TTC549 (cell line): ENCODE measurements around the gene S100A10.

Source experiments
- FAIRE-seq: peaks from 2 replicates; lab custom pipeline; 2012; peaks lifted over from hg19 to GRCh38; lab: Jason Lieb, UNC

S100A10 gene

GRCh38 chr1:151961833-151962232, 31.8 kb downstream of the S100A10 start:
- no peak for FAIRE-seq

DNA sequence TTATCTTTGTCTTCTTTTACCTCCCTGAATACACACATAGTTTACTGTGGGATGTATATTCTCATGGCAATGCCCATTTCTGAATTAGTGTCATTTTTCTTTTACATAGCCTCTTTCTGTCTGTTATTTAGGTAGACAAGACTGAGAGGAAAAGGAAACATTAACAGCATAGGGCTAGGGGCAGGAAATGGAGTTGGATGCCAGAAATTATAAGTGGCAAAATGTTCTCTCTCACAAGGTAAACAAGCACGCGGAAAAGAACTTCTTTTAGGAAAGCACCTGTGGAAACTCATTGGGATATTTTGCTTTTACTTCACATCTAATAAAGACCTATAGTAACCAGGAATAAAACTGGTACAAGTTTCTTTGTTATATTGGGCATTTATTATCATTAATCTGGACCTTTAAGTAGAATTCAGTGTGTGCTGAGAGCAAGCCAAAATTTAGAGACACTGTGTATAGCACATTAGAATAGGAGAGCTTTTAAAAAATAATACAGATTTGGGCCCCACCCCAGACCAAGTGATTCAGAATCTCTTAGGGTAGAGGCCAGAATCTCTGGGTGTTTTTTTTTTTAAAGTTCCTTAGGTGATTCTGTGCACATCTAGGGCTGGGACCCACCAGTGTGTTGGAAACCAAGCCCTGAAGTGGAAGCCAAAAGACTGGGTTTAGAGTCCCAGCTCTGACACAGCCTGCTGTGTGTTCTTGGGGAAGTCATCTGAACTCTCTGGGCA, 32.7 kb downstream of the S100A10 start:
- FAIRE-seq = no peak

- FAIRE-seq = peak; percentile 7
Measured at GRCh38 chr1:151958959-151959358, 34.7 kb downstream of the S100A10 start.

- FAIRE-seq = no peak
Measured at GRCh38 chr1:151956957-151957497, 36.6 kb downstream of the S100A10 start.

GRCh38 chr1:151953409-151954094, 40.1 kb downstream of the S100A10 start:
- FAIRE-seq = no peak

DNA sequence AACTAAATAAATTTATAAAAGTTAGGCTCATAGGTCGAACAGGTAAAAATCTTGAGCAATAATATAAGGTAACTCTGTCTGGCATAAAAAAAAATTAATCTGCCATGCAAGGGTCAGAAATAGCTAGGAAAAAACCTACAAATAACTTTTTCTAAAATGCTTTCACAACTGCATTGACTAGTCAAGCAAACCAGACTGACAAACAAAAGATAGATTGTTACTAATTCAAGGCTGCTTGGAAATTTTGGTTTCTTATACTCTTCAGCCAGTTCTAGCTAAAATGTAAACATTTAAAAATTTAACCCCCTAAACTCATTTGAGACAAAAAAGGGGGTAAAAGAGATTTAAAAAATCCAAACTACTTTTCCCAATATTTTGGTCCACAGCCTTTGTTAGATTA, 40.8 kb downstream of the S100A10 start:
- FAIRE-seq = peak; percentile 15

GRCh38 chr1:151949371-151950193, 44.1 kb downstream of the S100A10 start:
- no peak for FAIRE-seq

DNA sequence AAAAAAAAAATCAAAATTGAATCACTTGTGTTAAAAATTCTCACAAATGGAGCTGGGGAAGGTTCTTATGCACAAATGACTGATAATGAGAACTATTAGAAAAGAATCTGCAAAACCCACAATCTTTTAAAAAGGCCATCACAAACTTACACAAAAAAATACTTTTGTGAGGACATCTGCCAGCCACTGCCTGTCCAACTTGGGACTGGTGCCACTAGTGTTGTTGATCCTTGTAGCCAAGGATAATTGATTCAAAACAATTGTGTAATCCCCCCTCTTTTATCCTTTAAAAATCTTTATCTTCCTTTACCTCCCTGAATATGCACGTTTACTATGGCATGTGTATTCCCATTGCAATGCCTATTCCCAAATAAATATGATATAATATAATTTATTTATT, 45.2 kb downstream of the S100A10 start:
- no peak for FAIRE-seq

GRCh38 chr1:151947140-151947539, 46.5 kb downstream of the S100A10 start:
- no peak for FAIRE-seq

- no peak for FAIRE-seq
Measured at GRCh38 chr1:151945725-151946722, 47.6 kb downstream of the S100A10 start.

- no peak for FAIRE-seq
Measured at GRCh38 chr1:151944857-151945575, 48.6 kb downstream of the S100A10 start.

DNA sequence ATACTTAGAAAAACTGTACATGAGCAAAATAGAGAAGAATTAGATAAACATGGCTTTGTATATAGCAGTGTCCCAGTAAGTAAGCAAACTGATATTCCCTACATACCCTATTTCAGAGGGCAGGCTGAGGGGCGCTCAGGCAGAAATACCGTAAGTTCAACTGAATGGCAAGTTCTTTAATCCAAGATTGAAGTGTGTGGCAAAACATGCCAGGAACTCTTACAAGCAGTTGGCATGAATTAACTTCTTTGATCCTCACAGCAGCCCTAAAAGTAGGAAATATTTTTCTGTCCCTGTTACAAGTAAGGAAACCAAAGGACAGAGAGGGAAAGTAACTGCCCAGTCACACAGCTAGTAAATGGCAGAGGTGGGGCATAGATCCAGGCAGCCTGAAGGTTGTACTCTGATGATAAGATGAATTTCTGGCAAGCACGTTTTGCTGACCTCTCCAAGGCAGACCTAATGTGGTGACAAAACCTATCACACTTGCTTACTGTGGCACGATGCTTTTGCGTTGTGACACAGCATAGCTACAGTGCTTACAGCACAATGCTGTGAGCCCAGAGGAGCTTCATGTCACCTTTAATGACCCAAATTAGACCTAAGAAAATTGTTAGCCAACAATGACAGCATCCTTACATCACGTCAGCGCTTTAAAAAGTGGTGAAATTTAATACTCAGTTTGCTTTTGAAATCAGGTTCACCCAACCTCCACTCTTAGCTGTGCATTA, 49.4 kb downstream of the S100A10 start:
- no peak for FAIRE-seq

DNA sequence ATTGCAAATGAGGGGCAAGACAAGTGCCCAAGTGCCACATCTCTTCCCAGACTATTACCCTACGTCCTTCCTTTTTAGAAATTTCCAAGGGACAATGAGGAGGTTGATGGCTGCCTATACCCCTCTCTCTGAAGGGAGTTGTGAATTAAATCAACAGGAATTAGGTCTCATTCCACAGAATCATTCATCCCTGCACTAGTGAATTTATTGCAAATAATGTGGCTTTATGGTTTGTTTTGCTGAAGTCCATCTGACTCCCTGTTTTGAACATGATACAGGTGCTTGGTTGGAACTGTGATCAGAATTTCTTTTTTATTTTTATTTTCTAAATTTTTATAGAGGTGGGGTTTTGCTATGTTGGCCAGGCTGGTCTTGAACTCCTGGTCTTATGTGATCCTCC, 50.1 kb downstream of the S100A10 start:
- FAIRE-seq = no peak

DNA sequence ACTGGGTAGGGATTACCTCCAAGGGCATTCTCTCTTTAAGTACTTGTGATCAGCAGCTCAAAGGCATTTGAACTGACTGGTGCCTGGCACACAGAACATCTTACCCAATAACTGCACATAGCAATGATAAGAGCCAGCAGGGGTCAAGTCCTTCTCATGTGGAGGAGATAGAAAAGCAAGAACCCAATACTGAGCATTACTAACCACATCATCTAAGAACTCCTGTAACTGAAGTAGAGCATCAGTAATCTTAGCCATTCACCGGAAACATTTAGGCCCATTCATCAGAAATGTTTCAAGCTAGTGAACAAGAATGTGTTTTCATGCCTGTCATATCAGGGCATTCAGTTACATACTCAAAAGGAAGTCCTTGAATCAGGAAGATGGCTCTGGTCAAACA, 50.8 kb downstream of the S100A10 start:
- FAIRE-seq = no peak

GRCh38 chr1:151940541-151940940, 53.1 kb downstream of the S100A10 start:
- no peak for FAIRE-seq

- peak; percentile 68 for FAIRE-seq
Measured at GRCh38 chr1:151939779-151940178, 53.9 kb downstream of the S100A10 start.

DNA sequence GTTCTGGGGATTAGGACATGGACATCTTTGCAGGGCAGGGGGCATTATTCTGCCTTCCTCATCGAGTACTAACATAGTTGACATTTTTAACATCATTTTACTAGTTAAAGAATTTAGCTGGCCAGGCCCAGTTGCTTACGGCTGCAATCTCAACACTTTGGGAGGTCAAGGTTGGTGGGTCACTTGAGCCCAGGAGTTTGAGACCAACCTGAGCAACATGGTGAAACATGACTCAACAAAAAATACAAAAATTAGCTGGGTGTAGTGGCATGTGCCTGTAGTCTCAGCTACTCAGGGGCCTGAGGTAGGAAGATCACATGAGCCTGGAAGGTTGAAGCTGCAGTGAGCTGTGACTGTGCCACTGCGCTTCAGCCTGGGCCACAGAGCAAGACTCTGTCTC, 54.5 kb downstream of the S100A10 start:
- no peak for FAIRE-seq

- FAIRE-seq = no peak
Measured at GRCh38 chr1:151936653-151937052, 57.0 kb downstream of the S100A10 start.

DNA sequence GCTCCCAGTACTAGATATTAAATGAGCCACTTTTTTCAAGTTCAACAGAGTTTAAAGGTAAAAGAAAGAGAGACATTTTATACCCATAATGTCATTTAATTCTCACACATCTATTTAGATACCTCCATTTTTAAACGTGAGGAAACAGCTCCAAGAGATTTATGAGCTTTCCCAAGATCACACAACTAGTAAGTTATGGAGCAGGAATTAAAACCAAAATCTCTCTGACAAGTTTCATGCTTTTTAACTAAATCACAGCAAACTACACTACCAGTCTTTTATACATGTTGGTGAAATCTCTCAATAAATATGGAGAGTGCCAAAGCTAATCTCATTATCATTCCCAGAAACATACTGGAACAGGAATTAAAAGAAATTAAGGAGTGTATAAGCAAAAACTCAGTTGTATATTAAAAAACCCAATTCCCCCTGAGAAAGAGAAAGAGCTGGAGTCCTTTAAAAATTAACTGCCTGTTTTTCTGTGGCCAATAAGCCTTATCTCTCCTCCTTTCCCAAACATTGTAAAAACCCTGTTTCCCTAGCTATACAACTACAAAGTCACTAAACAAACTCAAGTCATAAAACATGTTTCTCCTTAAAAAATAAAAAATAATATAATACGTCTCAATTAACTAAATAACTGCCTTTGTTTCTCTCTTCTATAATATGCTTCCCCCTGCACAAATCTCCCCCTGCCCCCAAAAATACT, 57.6 kb downstream of the S100A10 start:
- no peak for FAIRE-seq
